ENCODE measurements around the gene TPMT.

The TPMT gene

GRCh38 chr6:18081025-18081668 is 73.7 kb downstream of the TPMT start:
- no peak for TF ChIP-seq CTCF (IDR thresholded peaks at IDR 0.05; ENCODE audit: low read depth, low read length)
- DNase-seq (ENCODE audit: extremely low read depth, low read depth) = no peak

DNA sequence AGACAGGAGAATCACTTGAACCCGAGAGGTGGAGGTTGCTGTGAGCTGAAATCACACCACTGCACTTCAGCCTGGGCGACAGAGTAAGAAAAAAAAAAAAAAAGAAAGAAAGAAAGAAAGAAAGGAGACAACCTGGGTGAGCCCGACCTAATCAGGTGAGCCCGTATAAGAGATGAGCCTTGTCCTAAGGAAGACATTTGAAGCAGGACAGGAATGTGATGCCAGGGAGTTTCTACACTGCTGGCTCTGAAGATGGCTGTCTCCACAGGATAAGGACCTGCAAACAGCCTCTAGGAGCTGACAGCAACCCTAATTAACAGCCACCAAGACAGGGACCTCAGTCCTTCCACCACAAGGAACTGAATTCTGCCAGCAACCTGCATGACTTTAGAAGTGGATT is 74.3 kb downstream of the TPMT start:
- DNase-seq (ENCODE audit: extremely low read depth, low read depth) = no peak
- TF ChIP-seq CTCF (IDR thresholded peaks at IDR 0.05; ENCODE audit: low read depth, low read length) = no peak

GRCh38 chr6:18078866-18079265 is 76.0 kb downstream of the TPMT start:
- no peak for DNase-seq (ENCODE audit: extremely low read depth, low read depth)
- no peak for TF ChIP-seq CTCF (IDR thresholded peaks at IDR 0.05; ENCODE audit: low read depth, low read length)
